DOHH2 (cell line): Measurements from ENCODE around the gene OGFOD1.

Experiments used
- H3F3A ChIP-seq: fragments of 200-600 bp; sonication (generic), shearing (Covaris generic); 2 replicates; pipeline ENCODE4 v1.6.0; 2016; ENCODE audit warnings: antibody characterized with exemption, mild to moderate bottlenecking; ENCODE audit not compliant: control insufficient read depth, insufficient read depth
- H3K27ac ChIP-seq: fragments of 200-600 bp; sonication (generic); 2 replicates; pipeline ENCODE4 v1.5.1; 2014; ENCODE audit warnings: low read depth, mild to moderate bottlenecking, low read length, moderate library complexity
- H3K27me3 ChIP-seq: fragments of 200-600 bp; sonication (generic); 2 replicates; pipeline ENCODE4 v1.6.1; 2014; ENCODE audit warnings: mild to moderate bottlenecking, low read length, mixed read lengths; ENCODE audit not compliant: control insufficient read depth
- H3K36me3 ChIP-seq: fragments of 200-600 bp; sonication (generic); 2 replicates; pipeline ENCODE4 v1.6.1; 2014; ENCODE audit warnings: mild to moderate bottlenecking, low read length, moderate library complexity, mixed read lengths; ENCODE audit not compliant: control insufficient read depth
- H3K4me1 ChIP-seq: fragments of 200-600 bp; sonication (generic); 2 replicates; pipeline ENCODE4 v1.6.1; 2014; ENCODE audit warnings: mild to moderate bottlenecking, low read length, mixed read lengths; ENCODE audit not compliant: control insufficient read depth
- H3K4me2 ChIP-seq: fragments of 200-600 bp; sonication (generic); 2 replicates; pipeline ENCODE4 v1.6.0; 2014; ENCODE audit warnings: mild to moderate bottlenecking, low read length, moderate library complexity
- H3K4me3 ChIP-seq: fragments of 200-600 bp; sonication (generic); 2 replicates; pipeline ENCODE4 v1.5.1; 2014; ENCODE audit warnings: mild to moderate bottlenecking, low read length, mixed read lengths
- H3K79me2 ChIP-seq: fragments of 200-600 bp; sonication (generic); 2 replicates; pipeline ENCODE4 v1.6.1; 2014; ENCODE audit warnings: mild to moderate bottlenecking, low read length, mixed read lengths; ENCODE audit not compliant: control insufficient read depth
- H3K9me2 ChIP-seq: fragments of 200-600 bp; sonication (generic); replicated peaks from 2 replicates; pipeline ENCODE4 v1.6.1; 2014; ENCODE audit warnings: mild to moderate bottlenecking, low read length, mixed read lengths; ENCODE audit not compliant: control insufficient read depth
- H3K9me3 ChIP-seq: fragments of 200-600 bp; sonication (generic); 2 replicates; pipeline ENCODE4 v1.6.1; 2014; ENCODE audit warnings: antibody characterized with exemption, low read length, mixed read lengths; ENCODE audit not compliant: control insufficient read depth, insufficient read depth
- H4K20me1 ChIP-seq: fragments of 200-600 bp; sonication (generic); 2 replicates; pipeline ENCODE4 v1.6.0; 2014; ENCODE audit warnings: low read depth, mild to moderate bottlenecking, antibody characterized with exemption, low read length, moderate library complexity; ENCODE audit not compliant: control insufficient read depth, insufficient read depth
- CTCF ChIP-seq: fragments of 200-600 bp; sonication (generic); IDR thresholded peaks from one replicate; pipeline ENCODE4 v1.5.1; 2014; ENCODE audit warnings: antibody characterized with exemption, mild to moderate bottlenecking, low read depth, low read length; ENCODE audit not compliant: poor library complexity, severe bottlenecking
- EZH2phosphoT487 ChIP-seq: fragments of 200-600 bp; sonication (generic); IDR thresholded peaks from 2 replicates; pipeline ENCODE4 v1.6.1; 2017; ENCODE audit warnings: borderline replicate concordance, mild to moderate bottlenecking, antibody characterized with exemption, low read length, moderate library complexity, mixed read lengths

The OGFOD1 gene

GRCh38 chr16:56438038-56438437, 13.3 kb upstream of the OGFOD1 start:
- no peaks in the 10 kb centered on the region for H3F3A ChIP-seq
- H3K36me3 ChIP-seq: peaks cover 82% of the 10 kb centered on the region
- H3K9me3 ChIP-seq: no peaks in the 10 kb centered on the region
- TF ChIP-seq EZH2phosphoT487 (no peak), CTCF (no peak)
- no peak overlapping the region for H3K27ac ChIP-seq
- H3K9me2 ChIP-seq: no peaks in the 10 kb centered on the region
- no peaks in the 10 kb centered on the region for H3K4me1 ChIP-seq
- no peak overlapping the region for H3K4me3 ChIP-seq
- H3K27me3 ChIP-seq: no peaks in the 10 kb centered on the region
- H3K79me2 ChIP-seq: peaks cover 44% of the 10 kb centered on the region
- no peak overlapping the region for H3K4me2 ChIP-seq
- H4K20me1 ChIP-seq: peaks cover 6% of the 10 kb centered on the region; the same call in 1 of the 2 replicates

- no peak overlapping the region for H3K4me3 ChIP-seq
- no peak for TF ChIP-seq CTCF
- TF ChIP-seq EZH2phosphoT487: no peak
- H3K4me2 ChIP-seq: no peak overlapping the region; the same call in 1 of the 2 replicates
- H3K36me3 ChIP-seq: peaks cover 80% of the 10 kb centered on the region
- no peaks in the 10 kb centered on the region for H3K9me2 ChIP-seq
- H3K4me1 ChIP-seq: peaks cover 25% of the 10 kb centered on the region
- no peaks in the 10 kb centered on the region for H3K9me3 ChIP-seq
- no peak overlapping the region for H3K27ac ChIP-seq
- peaks cover 33% of the 10 kb centered on the region; the same call in 1 of the 2 replicates for H4K20me1 ChIP-seq
- no peaks in the 10 kb centered on the region for H3K27me3 ChIP-seq
- peaks cover 94% of the 10 kb centered on the region for H3K79me2 ChIP-seq
- no peaks in the 10 kb centered on the region for H3F3A ChIP-seq
These were observed 4.1 kb upstream of the OGFOD1 start for GRCh38 chr16:56447286-56447685.

DNA sequence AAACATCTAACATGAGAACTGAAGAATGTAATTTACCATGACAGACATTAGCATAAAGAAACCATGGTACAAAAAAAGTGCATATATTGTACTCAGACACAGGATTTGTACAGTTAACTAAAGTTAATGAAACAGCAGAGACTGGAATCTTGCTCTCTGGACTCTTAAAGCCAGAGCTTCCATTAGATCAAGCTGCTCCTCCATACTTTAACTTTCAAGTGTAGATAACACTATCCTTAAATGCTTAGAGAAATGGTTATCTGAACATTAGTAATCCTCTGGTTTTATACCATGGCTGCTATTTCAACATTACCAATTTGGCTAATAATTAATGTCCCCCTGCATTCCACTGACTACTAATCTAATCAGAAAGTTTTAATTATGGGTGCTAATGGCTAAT, 3.3 kb upstream of the OGFOD1 start:
- Histone ChIP-seq H3K4me3 (peak overlapping the region; percentile 79), H3K36me3 (peaks cover 79% of the 10 kb centered on the region), H3K27me3 (no peaks in the 10 kb centered on the region)

More for the DNA sequence above, 3.3 kb upstream of the OGFOD1 start:
- H3F3A ChIP-seq: no peaks in the 10 kb centered on the region
- no peaks in the 10 kb centered on the region for H3K9me3 ChIP-seq
- H4K20me1 ChIP-seq: peaks cover 33% of the 10 kb centered on the region; the same call in 1 of the 2 replicates
- H3K9me2 ChIP-seq: no peaks in the 10 kb centered on the region
- no peak overlapping the region for H3K27ac ChIP-seq
- H3K4me1 ChIP-seq: peaks cover 32% of the 10 kb centered on the region
- TF ChIP-seq EZH2phosphoT487 (no peak), CTCF (no peak)
- H3K79me2 ChIP-seq: peaks cover 94% of the 10 kb centered on the region
- peak overlapping the region; percentile 83 for H3K4me2 ChIP-seq
